ENCODE results near the gene NPY4R.
"Not testable (repeated sequence)": the region's sequence is repeated elsewhere in the genome, so short reads cannot be mapped to it uniquely, and the experiment has no call there.

The NPY4R gene

GRCh38 chr10:46451365-46451764 is 14.4 kb downstream of the NPY4R start:
- DNase-seq: not testable (repeated sequence)

DNA sequence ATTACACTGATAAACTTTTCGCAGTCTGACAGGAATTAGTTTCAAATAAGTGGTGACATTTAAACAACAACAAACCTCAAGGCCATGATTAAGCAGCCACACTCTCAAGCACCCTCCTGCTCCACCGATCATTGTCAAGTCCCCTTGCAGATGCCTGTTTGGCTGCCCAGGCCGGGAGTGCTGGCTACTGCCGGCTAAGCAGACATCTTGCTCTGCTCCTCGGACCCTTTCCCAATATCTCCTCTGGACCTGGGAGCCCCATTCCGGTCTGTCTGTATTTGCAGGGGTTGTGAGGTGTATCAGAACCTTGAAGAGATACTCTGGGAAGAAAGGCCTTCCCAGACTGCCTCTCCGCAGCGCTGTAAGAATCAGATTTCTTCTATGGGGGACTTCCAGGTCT is 14.9 kb downstream of the NPY4R start:
- DNase-seq: not testable (repeated sequence)

GRCh38 chr10:46447439-46447838 is 18.3 kb downstream of the NPY4R start:
- DNase-seq: not testable (repeated sequence)

- not testable (repeated sequence) for DNase-seq
These were observed 20.2 kb downstream of the NPY4R start for GRCh38 chr10:46445389-46446122.

DNA sequence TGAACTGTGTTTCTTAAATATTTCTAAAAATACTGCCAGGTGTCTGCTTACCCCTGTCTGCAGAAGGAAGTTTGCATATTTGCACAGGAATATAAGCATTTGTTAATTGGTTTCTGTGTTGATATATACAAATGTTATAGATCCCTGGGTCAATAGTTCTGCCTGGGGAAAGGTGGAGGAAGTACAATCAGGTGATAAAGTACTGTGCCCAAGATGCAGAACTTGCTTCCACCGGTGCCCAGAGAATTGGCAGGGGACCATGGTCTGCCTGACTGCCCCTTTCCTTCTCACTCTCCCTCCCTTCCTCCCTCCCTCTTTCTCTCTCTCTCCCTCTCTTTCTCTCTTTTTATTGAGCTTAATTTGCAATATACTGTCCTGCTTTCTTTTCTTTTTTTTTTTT is 22.3 kb downstream of the NPY4R start:
- not testable (repeated sequence) for DNase-seq

DNA sequence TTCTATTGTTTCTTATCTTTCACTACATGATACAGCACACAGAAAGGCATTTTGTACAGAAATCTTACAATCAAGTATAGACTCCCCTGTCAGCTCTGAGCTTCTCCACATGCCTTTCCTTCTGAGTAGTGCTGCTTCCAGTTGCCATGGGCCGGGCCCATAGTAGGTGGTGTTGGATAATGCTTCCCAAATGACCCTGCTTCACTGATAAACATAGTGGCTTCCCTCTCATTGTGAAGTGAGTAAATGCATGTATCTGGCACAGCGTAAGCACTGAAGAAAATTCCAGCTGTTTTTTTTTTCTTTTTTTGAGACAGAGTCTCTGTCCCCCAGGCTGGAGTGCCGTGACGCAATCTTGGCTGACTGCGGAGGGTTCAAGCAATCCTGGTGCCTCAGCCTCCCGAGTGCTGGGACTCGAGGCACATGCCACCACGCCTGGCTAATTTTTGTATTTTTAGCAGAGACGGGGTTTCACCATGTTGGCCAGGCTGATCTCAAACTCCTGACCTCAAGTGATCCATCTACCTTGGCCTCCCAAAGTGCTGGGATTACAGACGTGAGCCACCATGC is 23.0 kb downstream of the NPY4R start:
- DNase-seq: not testable (repeated sequence)

- not testable (repeated sequence) for DNase-seq
These were observed 23.9 kb downstream of the NPY4R start for GRCh38 chr10:46441837-46442278.

DNA sequence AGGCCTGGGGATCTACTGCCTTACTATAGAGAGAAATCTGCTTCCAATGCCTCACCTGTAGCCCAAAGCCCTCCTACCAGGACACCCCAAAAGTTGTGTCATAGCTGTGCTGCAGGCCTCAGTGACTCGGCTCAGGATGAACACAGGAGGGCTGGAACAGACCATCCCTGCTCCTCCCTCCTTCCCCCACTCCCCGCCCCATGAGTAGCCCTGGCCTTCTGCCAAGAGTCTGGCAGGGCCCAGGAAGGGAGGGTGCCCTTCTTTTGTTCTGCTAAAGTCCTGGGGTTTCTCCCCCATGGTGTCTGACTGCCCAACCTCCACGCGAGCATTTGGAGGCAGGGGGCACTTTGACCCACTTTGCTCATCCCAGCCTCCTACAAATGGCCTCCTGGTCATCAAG is 24.8 kb downstream of the NPY4R start:
- DNase-seq: not testable (repeated sequence)

DNA sequence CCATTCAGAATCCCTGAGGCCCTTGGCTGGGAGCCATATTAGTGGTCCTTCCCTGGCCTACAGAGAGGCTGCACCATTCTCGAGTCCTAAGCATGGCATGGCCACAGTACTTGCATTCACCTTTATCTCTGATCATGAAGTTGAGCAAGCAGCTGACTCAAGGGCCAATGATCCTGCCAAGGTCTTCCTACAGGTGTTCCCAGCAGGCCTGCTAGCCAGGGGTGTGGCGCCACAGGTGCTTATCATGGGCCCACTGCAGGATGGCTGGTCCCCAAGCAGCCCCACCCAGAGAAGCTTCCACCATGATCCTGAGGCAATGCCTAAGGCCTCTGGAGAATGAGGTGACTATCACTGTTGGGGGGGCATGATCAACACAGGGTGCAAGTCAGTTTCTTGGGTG is 42.2 kb downstream of the NPY4R start:
- not testable (repeated sequence) for DNase-seq

DNA sequence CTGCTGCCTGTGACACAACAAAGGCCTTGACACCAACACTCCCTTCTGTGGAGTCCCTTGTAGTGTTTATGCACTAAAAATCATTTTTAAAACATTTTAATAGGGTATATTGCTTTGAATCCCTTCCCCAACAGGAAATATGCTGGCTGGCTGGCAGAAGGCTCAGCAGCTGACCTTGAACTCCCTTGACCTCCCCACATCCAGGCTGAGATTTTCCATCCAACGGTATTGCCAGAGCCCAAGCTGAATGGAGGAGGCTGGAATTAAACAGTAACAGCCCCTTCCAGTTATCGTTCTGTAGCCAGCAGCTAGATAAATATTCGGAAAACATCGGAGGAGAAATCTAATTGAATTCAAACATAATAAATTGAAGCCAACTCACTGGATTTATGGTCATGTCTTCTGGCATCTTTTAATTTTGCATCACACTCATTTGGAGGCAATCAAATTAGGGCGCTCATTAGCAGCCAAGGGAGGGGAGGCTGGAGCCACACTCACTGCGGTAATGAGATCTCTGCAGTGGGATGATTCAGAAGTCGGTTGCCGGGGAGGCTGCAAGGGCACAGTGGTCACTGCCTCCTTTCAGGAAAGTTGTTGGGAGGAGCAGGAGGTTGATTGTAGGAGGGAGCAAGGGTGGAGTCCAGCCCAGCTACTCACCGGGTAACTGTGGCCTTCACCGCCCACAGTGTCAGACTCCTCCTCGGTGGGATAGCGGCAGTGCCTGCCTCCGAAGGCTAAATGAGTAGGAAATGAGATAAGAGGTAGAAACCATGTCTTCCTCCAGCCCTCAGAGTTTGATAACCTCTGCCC is 46.0 kb downstream of the NPY4R start:
- not testable (repeated sequence) for DNase-seq

- DNase-seq: not testable (repeated sequence)
These were observed 47.5 kb downstream of the NPY4R start for GRCh38 chr10:46418283-46418682.

DNA sequence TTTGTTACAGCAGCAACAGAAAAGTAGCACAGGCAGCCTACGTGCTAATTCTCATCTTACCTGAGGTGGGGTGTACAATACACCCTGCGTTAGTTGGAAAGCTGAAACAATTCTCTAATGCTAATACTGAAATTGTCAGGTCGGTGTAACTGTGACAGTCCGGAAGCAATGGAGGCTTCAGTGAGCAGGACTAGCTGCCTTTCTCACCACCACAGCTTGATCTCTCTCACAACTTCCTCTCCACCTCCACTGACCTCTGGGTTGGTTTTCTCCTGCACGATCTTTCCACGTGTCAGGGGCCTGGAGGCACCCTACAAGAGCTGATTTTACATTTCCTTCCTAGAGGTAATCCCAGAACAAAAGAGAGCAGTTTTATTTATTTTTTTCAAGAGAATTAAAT is 50.5 kb downstream of the NPY4R start:
- not testable (repeated sequence) for DNase-seq

GRCh38 chr10:46412665-46413064 is 53.1 kb downstream of the NPY4R start:
- DNase-seq: not testable (repeated sequence)

DNA sequence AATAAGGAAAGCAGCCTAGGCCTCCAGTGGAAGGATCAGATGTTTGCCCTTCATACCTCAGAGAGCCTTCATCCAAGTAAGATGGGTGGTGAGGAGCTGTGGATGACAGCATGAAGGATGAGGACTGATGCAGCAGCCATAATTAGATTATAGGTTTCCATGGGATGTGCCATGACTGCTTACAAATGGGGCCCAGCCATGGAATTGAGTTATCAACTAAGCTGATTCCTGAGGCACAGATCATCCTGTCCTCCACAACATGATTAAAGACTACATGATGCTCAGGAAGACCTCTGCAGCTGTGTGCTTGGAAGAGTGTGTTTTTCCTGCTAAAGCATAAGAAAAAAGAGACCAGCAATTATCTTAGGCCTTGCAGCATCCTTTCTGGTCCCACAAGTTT is 54.6 kb downstream of the NPY4R start:
- not testable (repeated sequence) for DNase-seq

Data from GDM1 (cell line).